ENCODE data around the gene LINGO3. TPM values are rescaled to one million over a fixed set of nuclear protein-coding genes. Genes with fewer than 3 reads are reported as not detected.

LINGO3 gene
- total RNA-seq, 1 experiment from 2014 or later: 1.3 TPM

DNA sequence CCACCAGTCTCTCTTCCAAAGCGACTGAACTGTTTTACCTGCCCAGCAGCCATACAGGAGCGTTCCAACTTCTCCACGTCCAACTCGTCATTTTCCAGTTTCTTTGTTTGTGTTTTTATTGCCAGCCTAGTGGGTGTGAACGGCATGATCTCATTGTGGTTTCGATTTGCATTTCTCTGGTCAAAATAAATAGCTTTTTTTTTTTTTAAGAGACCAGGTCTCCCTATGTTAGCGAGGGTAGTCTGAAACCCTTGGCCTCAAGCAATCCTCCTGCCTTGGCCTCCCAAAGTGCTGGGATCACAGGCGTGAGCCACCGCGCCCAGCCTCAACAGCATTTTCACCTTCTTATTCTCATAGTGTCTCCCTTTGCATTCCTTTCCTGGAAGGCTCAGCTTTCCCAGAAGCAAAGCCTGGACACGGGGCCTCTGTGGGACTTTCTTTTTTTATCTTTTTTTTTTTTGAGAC is 47.6 kb downstream of the LINGO3 start:
- no peak overlapping the region for H3K4me3 Mint-ChIP-seq (ENCODE audit: unreplicated experiment)
- no peaks in the 10 kb centered on the region for H3K36me3 ChIP-seq (ENCODE audit: control insufficient read depth, insufficient read depth, low read length)
- intact Hi-C loops (cut with micrococcal nuclease; ENCODE audit: unreplicated experiment): no loop called here
- POLR2A ChIA-PET: no interaction called here
- H3K27ac Mint-ChIP-seq (ENCODE audit: unreplicated experiment): no peak overlapping the region
- TF ChIP-seq, protein P1, sequence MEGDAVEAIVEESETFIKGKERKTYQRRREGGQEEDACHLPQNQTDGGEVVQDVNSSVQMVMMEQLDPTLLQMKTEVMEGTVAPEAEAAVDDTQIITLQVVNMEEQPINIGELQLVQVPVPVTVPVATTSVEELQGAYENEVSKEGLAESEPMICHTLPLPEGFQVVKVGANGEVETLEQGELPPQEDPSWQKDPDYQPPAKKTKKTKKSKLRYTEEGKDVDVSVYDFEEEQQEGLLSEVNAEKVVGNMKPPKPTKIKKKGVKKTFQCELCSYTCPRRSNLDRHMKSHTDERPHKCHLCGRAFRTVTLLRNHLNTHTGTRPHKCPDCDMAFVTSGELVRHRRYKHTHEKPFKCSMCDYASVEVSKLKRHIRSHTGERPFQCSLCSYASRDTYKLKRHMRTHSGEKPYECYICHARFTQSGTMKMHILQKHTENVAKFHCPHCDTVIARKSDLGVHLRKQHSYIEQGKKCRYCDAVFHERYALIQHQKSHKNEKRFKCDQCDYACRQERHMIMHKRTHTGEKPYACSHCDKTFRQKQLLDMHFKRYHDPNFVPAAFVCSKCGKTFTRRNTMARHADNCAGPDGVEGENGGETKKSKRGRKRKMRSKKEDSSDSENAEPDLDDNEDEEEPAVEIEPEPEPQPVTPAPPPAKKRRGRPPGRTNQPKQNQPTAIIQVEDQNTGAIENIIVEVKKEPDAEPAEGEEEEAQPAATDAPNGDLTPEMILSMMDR (IDR thresholded peaks at IDR 0.05; ENCODE audit: insufficient read depth in 1 of 2, low read depth in 1 of 2, low read length in 1 of 2, severe bottlenecking in 1 of 2, unreplicated experiment in 1 of 2): no peak
- H3K27me3 ChIP-seq (replicated peaks; ENCODE audit: control insufficient read depth, insufficient read depth, low read length): no peaks in the 10 kb centered on the region
- CTCF ChIA-PET: no interaction called here
- no TSS peak for BruUV-seq (replicated peaks)
- no peak for DNase-seq
- no peaks in the 10 kb centered on the region for H3K27me3 Mint-ChIP-seq (ENCODE audit: insufficient read depth, unreplicated experiment)
- H3K36me3 Mint-ChIP-seq (ENCODE audit: insufficient read depth, unreplicated experiment): no peaks in the 10 kb centered on the region
- H3K9me3 ChIP-seq: no peaks in the 10 kb centered on the region
- H3K4me1 Mint-ChIP-seq (ENCODE audit: low read depth, unreplicated experiment): no peaks in the 10 kb centered on the region
- no peaks in the 10 kb centered on the region for H3K4me1 ChIP-seq
- H3K9me3 Mint-ChIP-seq (ENCODE audit: unreplicated experiment): no peaks in the 10 kb centered on the region
- no peak overlapping the region for H3K4me3 ChIP-seq (ENCODE audit: low read depth, low read length)

DNA sequence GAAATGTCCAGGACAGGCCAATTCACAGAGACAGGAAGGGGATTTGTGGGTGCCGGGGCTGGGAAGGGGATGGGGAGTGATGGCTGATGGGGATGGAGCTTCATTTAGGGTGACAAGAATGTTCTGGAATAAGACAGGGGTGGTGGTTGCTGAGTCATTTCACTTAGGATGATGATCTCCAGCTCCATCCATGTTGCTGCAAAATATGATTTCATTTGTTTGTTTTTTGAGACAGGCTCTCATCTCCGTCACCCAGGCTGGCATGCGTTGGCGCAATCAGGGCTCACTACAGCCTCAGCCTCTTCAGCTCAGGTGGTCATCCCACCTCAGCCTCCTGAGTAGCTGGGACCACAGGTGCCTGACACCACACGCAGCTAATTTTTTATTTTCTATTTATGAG is 48.6 kb downstream of the LINGO3 start:
- ChIA-PET POLR2A (no interaction called here), CTCF (no interaction called here)
- H3K9me3 Mint-ChIP-seq (ENCODE audit: unreplicated experiment): no peaks in the 10 kb centered on the region
- BruUV-seq (replicated peaks): no TSS peak
- H3K4me1 Mint-ChIP-seq (ENCODE audit: low read depth, unreplicated experiment): no peaks in the 10 kb centered on the region
- H3K4me3 ChIP-seq (ENCODE audit: low read depth, low read length): no peak overlapping the region
- no peaks in the 10 kb centered on the region for H3K27me3 Mint-ChIP-seq (ENCODE audit: insufficient read depth, unreplicated experiment)
- no peak for DNase-seq
- no peaks in the 10 kb centered on the region for H3K27me3 ChIP-seq (replicated peaks; ENCODE audit: control insufficient read depth, insufficient read depth, low read length)
- H3K4me1 ChIP-seq: no peaks in the 10 kb centered on the region
- H3K36me3 ChIP-seq (ENCODE audit: control insufficient read depth, insufficient read depth, low read length): no peaks in the 10 kb centered on the region
- no peak overlapping the region for H3K4me3 Mint-ChIP-seq (ENCODE audit: unreplicated experiment)
- TF ChIP-seq, protein P1 (IDR thresholded peaks at IDR 0.05; ENCODE audit: insufficient read depth in 1 of 2, low read depth in 1 of 2, low read length in 1 of 2, severe bottlenecking in 1 of 2, unreplicated experiment in 1 of 2): no peak
- H3K9me3 ChIP-seq: no peaks in the 10 kb centered on the region
- no peak overlapping the region for H3K27ac Mint-ChIP-seq (ENCODE audit: unreplicated experiment)
- H3K36me3 Mint-ChIP-seq (ENCODE audit: insufficient read depth, unreplicated experiment): peaks cover under 1% of the 10 kb centered on the region
- intact Hi-C loops (cut with micrococcal nuclease; ENCODE audit: unreplicated experiment): no loop called here

Other genes starting within 250 kb of the LINGO3 start
- gene MOB3A, start 211.8 kb downstream of the LINGO3 start, total RNA-seq (2022): 10.8 and 11.7 TPM in 2 replicates
- 1.1 and 1.6 TPM in 2 replicates for gene IZUMO4, start 211.2 kb downstream of the LINGO3 start, total RNA-seq (2022)
- 150 and 151 TPM in 2 replicates for gene AP3D1, start 156.6 kb downstream of the LINGO3 start, total RNA-seq (2022)
- 51.8 and 55.6 TPM in 2 replicates for gene DOT1L, start 144.2 kb downstream of the LINGO3 start, total RNA-seq (2022)
- 119 TPM in 2 replicates for gene PLEKHJ1, start 71.8 kb downstream of the LINGO3 start, total RNA-seq (2022)
- gene SF3A2, start 71.3 kb downstream of the LINGO3 start, total RNA-seq (2022): 129 and 135 TPM in 2 replicates
- 19.3 and 19.4 TPM in 2 replicates for gene AMH, start 58.8 kb downstream of the LINGO3 start, total RNA-seq (2022)
- not detected in 2 replicates for gene JSRP1, start 51.7 kb downstream of the LINGO3 start, total RNA-seq (2022)
- not detected in 2 replicates for gene PEAK3, start 26.0 kb downstream of the LINGO3 start, total RNA-seq (2022)
- 141 and 152 TPM in 2 replicates for gene LSM7, start 20.4 kb upstream of the LINGO3 start, total RNA-seq (2022)
- gene SPPL2B, start 20.5 kb upstream of the LINGO3 start, total RNA-seq (2022): 90.6 and 92.3 TPM in 2 replicates
- gene TMPRSS9, start 52.1 kb upstream of the LINGO3 start, total RNA-seq (2022): 0.49 and 0.66 TPM in 2 replicates
- 200 and 217 TPM in 2 replicates for gene TIMM13, start 119.4 kb upstream of the LINGO3 start, total RNA-seq (2022)
- 128 and 130 TPM in 2 replicates for gene LMNB2, start 148.8 kb upstream of the LINGO3 start, total RNA-seq (2022)
- 20.2 and 23.8 TPM in 2 replicates for gene GADD45B, start 168.0 kb upstream of the LINGO3 start, total RNA-seq (2022)